Endodermal cell (in vitro differentiated cells): ENCODE data around the gene CLMN. TPM values are rescaled to one million over a fixed set of nuclear protein-coding genes. Genes with fewer than 3 reads are reported as not detected.

Source experiments
- DNase-seq: peaks from one replicate; pipeline ENCODE4 v3.0.0-alpha.2; 2017
- H3K27ac ChIP-seq: 2 replicates; pipeline ENCODE4 v1.5.1; 2013; ENCODE audit warnings: mild to moderate bottlenecking, low read depth, low read length, moderate library complexity
- H3K27me3 ChIP-seq: 2 replicates; pipeline ENCODE4 v1.6.1; 2013; ENCODE audit warnings: mild to moderate bottlenecking, low read length, moderate library complexity; ENCODE audit not compliant: insufficient read depth, control insufficient read depth, poor library complexity, severe bottlenecking
- H3K36me3 ChIP-seq: 2 replicates; pipeline ENCODE4 v1.7.0; 2013; ENCODE audit warnings: mild to moderate bottlenecking, low read length, moderate library complexity; ENCODE audit not compliant: control insufficient read depth, insufficient read depth
- H3K4me1 ChIP-seq: one replicate; pipeline ENCODE4 v1.7.0; 2013; ENCODE audit warnings: low read length; ENCODE audit not compliant: control insufficient read depth, insufficient read depth
- H3K4me3 ChIP-seq: 2 replicates; pipeline ENCODE4 v1.5.1; 2013; ENCODE audit warnings: mild to moderate bottlenecking, low read length, moderate library complexity
- H3K9ac ChIP-seq: 2 replicates; pipeline ENCODE4 v1.6.1; 2013; ENCODE audit warnings: mild to moderate bottlenecking, low read length, moderate library complexity; ENCODE audit not compliant: poor library complexity, severe bottlenecking; ENCODE audit errors: extremely low read depth
- H3K9me3 ChIP-seq: 2 replicates; pipeline ENCODE4 v1.6.1; 2013; ENCODE audit warnings: mild to moderate bottlenecking, low read length, moderate library complexity; ENCODE audit not compliant: control insufficient read depth
- H3K27ac Mint-ChIP-seq: 2 replicates; pipeline ENCODE4 v1.8.0; 2020; ENCODE audit warnings: mixed read lengths
- H3K27me3 Mint-ChIP-seq: 2 replicates; pipeline ENCODE4 v1.8.0; 2021; ENCODE audit warnings: mild to moderate bottlenecking, mixed read lengths; ENCODE audit not compliant: insufficient read depth
- H3K36me3 Mint-ChIP-seq: 2 replicates; pipeline ENCODE4 v1.8.0; 2020; ENCODE audit warnings: low read depth, mixed read lengths
- H3K4me1 Mint-ChIP-seq: 2 replicates; pipeline ENCODE4 v1.8.0; 2020; ENCODE audit warnings: mixed read lengths
- H3K4me3 Mint-ChIP-seq: 2 replicates; pipeline ENCODE4 v1.8.0; 2020; ENCODE audit warnings: mild to moderate bottlenecking, moderate library complexity, mixed read lengths
- H3K9me3 Mint-ChIP-seq: 2 replicates; pipeline ENCODE4 v1.8.0; 2020; ENCODE audit warnings: mild to moderate bottlenecking, mixed read lengths
- WGBS, 2 experiments: methylation state at CpG; one replicate each; pipeline versions ENCODE4 v1.1.5 to v1.1.7; 2013; ENCODE audit warnings: missing lambda C conversion rate in 2 of 2, mixed read lengths in 1 of 2; ENCODE audit not compliant: insufficient coverage in 1 of 2, insufficient read length in 1 of 2; 5-methylcytosine and 5-hydroxymethylcytosine counted together
- total RNA-seq, 2 donors: library from RNA; stranded (reverse); fragmentation: NEBNext Ultra II Directional in 1 of 2; extraction: Animal tissue kit (Norgen Biotek cat#: 25700) in 1 of 2; gene quantifications; 2 replicates in 1 of 2; 3 replicates in 1 of 2; pipeline ENCODE4 v1.2.1, GENCODE V29; 2021
- TF ChIP-seq, protein P1 (sequence below): fragments of 200-600 bp; sonication (generic); conservative IDR thresholded peaks from 2 replicates; pipeline ENCODE4 v1.5.0; 2021; ENCODE audit warnings: antibody characterized with exemption, mild to moderate bottlenecking

Gene CLMN
- total RNA-seq, 2 donors from 2014 or later: 9.5 to 11.7 TPM

DNA sequence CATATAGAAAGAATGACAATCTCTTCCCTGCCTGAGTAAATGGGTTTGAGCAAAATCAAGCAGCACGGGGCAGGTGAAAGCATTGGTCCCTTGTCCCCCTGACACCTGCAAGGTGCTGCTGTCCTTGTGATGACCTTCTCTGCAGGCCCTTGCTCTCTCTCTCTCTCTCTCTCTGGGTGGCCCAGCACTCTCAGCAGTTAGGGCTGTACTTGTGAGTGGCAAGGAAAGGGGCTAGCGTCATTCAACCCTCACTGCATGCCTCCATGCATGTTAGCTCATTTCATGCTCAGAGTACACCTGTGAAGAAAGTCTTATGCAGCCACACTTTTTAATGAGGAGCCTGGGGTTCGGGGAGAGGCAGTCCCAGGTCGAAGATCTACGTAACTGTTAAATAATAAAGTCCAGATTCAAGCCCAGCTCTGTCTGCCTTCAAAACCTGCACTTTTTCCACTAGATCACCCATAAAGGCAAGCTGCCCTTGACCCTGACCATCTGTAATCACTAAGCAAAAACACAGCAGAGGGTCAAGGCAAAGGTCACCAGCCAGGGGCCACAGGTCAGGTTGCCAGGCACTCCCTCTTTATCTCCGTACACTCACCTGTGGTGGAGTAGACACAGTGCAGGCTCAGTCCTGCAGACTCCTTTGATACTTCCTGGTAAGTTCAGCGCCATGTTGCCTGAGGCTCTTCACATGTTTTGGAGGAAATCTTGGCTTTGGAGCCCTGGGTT, 44.9 kb upstream of the CLMN start:
- Histone ChIP-seq H3K36me3 (no peaks in the 10 kb centered on the region), H3K9me3 (no peaks in the 10 kb centered on the region), H3K27ac (no peak overlapping the region), H3K27me3 (no peaks in the 10 kb centered on the region), H3K4me3 (no peak overlapping the region), H3K9ac (no peak overlapping the region), H3K4me1 (peaks cover 3% of the 10 kb centered on the region)
- Mint-ChIP-seq H3K27me3 (peaks cover 16% of the 10 kb centered on the region), H3K36me3 (no peaks in the 10 kb centered on the region), H3K9me3 (no peaks in the 10 kb centered on the region), H3K27ac (no peak overlapping the region), H3K4me3 (no peak overlapping the region), H3K4me1 (peaks cover 19% of the 10 kb centered on the region)
- peak; percentile 24 for DNase-seq
- 88 to 100% methylated on average over 3 to 7 of the region's 7 CpGs for WGBS, 2 experiments
- TF ChIP-seq, protein P1, sequence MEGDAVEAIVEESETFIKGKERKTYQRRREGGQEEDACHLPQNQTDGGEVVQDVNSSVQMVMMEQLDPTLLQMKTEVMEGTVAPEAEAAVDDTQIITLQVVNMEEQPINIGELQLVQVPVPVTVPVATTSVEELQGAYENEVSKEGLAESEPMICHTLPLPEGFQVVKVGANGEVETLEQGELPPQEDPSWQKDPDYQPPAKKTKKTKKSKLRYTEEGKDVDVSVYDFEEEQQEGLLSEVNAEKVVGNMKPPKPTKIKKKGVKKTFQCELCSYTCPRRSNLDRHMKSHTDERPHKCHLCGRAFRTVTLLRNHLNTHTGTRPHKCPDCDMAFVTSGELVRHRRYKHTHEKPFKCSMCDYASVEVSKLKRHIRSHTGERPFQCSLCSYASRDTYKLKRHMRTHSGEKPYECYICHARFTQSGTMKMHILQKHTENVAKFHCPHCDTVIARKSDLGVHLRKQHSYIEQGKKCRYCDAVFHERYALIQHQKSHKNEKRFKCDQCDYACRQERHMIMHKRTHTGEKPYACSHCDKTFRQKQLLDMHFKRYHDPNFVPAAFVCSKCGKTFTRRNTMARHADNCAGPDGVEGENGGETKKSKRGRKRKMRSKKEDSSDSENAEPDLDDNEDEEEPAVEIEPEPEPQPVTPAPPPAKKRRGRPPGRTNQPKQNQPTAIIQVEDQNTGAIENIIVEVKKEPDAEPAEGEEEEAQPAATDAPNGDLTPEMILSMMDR: no peak

DNA sequence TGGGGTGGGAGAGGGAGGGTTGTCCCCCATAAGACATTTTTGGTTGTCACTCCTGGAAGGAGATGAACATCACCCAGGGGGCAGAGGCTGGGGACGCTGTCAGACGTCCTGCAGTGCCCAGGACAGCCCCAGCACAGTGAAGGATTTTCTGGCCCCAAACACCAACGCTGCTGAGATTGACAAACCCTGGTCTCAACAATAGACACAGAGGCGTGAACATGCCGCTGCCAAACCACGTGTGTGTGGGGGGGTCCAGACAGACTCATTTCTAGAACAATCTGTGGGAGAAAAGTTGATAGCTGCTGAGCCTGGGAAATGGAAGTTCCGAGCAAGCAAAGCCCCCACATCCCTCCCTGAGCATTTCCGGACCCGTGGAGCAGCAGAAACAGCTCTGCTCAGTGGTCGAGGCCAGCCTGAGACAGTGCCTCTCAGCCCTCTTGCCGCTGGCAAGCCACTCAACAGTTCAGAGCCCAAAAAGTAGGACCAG, 43.8 kb upstream of the CLMN start:
- peak; percentile 40 for DNase-seq
- TF ChIP-seq, protein P1: no peak
- H3K9me3 ChIP-seq: no peaks in the 10 kb centered on the region
- Mint-ChIP-seq H3K4me1 (peaks cover 19% of the 10 kb centered on the region), H3K27ac (no peak overlapping the region), H3K9me3 (no peaks in the 10 kb centered on the region), H3K36me3 (no peaks in the 10 kb centered on the region), H3K27me3 (peaks cover 21% of the 10 kb centered on the region), H3K4me3 (no peak overlapping the region)
- 86 to 87% methylated on average over 10 to 11 of the region's 11 CpGs for WGBS, 2 experiments
- no peak overlapping the region for H3K9ac ChIP-seq
- no peaks in the 10 kb centered on the region for H3K27me3 ChIP-seq
- no peak overlapping the region for H3K4me3 ChIP-seq
- peaks cover 3% of the 10 kb centered on the region for H3K4me1 ChIP-seq
- no peaks in the 10 kb centered on the region for H3K36me3 ChIP-seq
- no peak overlapping the region for H3K27ac ChIP-seq

DNA sequence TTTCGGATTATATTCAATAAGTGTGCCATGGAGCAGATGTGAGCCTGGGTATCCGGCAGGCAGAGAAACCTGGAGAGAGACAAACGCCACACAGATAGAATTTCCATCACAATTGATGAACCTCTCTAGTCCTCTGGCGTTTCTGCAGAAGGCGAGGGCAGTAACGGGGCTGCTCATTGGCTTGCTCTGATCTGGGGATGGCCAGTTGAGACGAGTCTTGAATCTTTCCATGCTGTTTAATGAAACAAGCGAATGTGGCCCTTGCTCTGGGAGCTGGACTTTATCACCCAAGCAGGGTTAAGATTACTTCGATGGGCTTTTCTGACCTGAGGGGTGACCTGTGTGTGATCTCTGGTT, 42.4 kb upstream of the CLMN start:
- TF ChIP-seq, protein P1: no peak
- peaks cover 3% of the 10 kb centered on the region for H3K4me1 ChIP-seq
- no peaks in the 10 kb centered on the region for H3K36me3 ChIP-seq
- H3K27ac ChIP-seq: no peak overlapping the region
- no peak overlapping the region for H3K9ac ChIP-seq
- 57 to 72% methylated on average over 6 to 9 of the region's 9 CpGs for WGBS, 2 experiments
- H3K36me3 Mint-ChIP-seq: no peaks in the 10 kb centered on the region
- H3K27me3 Mint-ChIP-seq: peaks cover 21% of the 10 kb centered on the region
- H3K4me3 ChIP-seq: peak overlapping the region; percentile 41
- H3K27ac Mint-ChIP-seq: peak overlapping the region; percentile 82
- H3K9me3 Mint-ChIP-seq: no peaks in the 10 kb centered on the region
- no peaks in the 10 kb centered on the region for H3K9me3 ChIP-seq
- peak overlapping the region; percentile 49 for H3K4me3 Mint-ChIP-seq
- no peaks in the 10 kb centered on the region for H3K27me3 ChIP-seq
- H3K4me1 Mint-ChIP-seq: peaks cover 19% of the 10 kb centered on the region
- peak; percentile 75 for DNase-seq
